GM23248 (cell line): ENCODE data around the gene CBFA2T3.

Experiments used
- EZH2 ChIP-seq: fragments of 200-600 bp; sonication (generic); IDR thresholded peaks from 2 replicates; pipeline ENCODE4 v1.6.1; 2018; ENCODE audit warnings: antibody characterized with exemption, mild to moderate bottlenecking; ENCODE audit not compliant: insufficient read depth, poor library complexity, severe bottlenecking
- EZH2phosphoT487 ChIP-seq: fragments of 200-600 bp; sonication (generic); IDR thresholded peaks from 2 replicates; pipeline ENCODE4 v1.6.1; 2018; ENCODE audit warnings: antibody characterized with exemption, moderate library complexity, mild to moderate bottlenecking, low read depth; ENCODE audit not compliant: insufficient read depth

GRCh38 chr16:88989852-88990547 lies 13.0 kb upstream of the CBFA2T3 start:
- TF ChIP-seq EZH2 (no peak), EZH2phosphoT487 (no peak)
